ENCODE results near the gene NDUFV3. TPM values are rescaled to one million over a fixed set of nuclear protein-coding genes. Genes with fewer than 3 reads are reported as not detected.

NDUFV3 gene
- total RNA-seq, 1 donor from 2014 or later = 38.6 TPM

DNA sequence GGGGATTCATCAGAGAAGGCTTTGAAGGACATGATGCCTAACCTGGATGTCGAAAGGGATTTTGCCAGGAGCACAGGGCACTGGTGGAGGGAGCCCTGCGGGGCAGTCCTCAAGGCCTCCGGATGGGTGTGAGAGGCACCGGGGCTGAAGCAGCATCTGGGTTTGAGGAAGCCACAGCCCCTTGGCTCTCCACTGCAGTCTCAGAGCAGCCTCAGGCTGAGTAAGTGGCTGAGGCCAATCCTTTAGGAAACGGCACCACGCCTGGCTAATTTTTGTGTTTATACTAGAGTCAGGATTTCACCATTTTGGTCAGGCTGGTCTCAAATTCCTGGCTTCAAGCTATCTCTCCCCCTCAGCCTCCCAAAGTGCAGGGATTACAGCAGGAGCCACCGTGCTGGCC is 20.4 kb downstream of the NDUFV3 start:
- Mint-ChIP-seq H3K27ac (no peak overlapping the region), H3K9me3 (no peaks in the 10 kb centered on the region), H3K36me3 (peaks cover 15% of the 10 kb centered on the region), H3K27me3 (no peaks in the 10 kb centered on the region), H3K4me3 (no peak overlapping the region), H3K4me1 (ENCODE audit: unreplicated experiment) (no peaks in the 10 kb centered on the region)
- DNase-seq (ENCODE audit: extremely low spot score, unreplicated experiment) = no peak
- TF ChIP-seq, protein P1, sequence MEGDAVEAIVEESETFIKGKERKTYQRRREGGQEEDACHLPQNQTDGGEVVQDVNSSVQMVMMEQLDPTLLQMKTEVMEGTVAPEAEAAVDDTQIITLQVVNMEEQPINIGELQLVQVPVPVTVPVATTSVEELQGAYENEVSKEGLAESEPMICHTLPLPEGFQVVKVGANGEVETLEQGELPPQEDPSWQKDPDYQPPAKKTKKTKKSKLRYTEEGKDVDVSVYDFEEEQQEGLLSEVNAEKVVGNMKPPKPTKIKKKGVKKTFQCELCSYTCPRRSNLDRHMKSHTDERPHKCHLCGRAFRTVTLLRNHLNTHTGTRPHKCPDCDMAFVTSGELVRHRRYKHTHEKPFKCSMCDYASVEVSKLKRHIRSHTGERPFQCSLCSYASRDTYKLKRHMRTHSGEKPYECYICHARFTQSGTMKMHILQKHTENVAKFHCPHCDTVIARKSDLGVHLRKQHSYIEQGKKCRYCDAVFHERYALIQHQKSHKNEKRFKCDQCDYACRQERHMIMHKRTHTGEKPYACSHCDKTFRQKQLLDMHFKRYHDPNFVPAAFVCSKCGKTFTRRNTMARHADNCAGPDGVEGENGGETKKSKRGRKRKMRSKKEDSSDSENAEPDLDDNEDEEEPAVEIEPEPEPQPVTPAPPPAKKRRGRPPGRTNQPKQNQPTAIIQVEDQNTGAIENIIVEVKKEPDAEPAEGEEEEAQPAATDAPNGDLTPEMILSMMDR (conservative IDR thresholded peaks at IDR 0.05) = no peak

DNA sequence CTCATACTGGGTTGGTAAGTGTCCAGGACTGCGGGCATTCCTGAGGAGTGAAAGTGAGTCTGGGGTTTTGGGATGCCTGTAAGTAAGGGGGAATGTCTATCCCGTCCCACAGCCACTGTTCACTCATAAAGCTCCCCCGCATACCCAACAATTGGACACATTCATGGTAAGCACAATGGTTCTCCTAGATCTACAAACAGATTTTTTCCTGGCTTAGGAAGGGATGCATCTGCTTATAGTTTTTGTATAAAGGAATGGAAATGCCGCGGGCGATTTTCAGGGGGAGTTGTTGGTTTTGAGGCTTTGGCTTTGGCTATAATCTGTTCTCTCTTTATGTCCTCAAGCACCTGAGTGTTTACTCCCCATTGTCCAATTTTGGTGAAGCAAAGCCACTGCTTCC is 25.2 kb downstream of the NDUFV3 start:
- Mint-ChIP-seq H3K4me3 (no peak overlapping the region), H3K9me3 (no peaks in the 10 kb centered on the region), H3K27me3 (no peaks in the 10 kb centered on the region), H3K4me1 (ENCODE audit: unreplicated experiment) (no peaks in the 10 kb centered on the region), H3K27ac (no peak overlapping the region), H3K36me3 (peaks cover 7% of the 10 kb centered on the region)
- TF ChIP-seq, protein P1 (conservative IDR thresholded peaks at IDR 0.05) = no peak
- no peak for DNase-seq (ENCODE audit: extremely low spot score, unreplicated experiment)

DNA sequence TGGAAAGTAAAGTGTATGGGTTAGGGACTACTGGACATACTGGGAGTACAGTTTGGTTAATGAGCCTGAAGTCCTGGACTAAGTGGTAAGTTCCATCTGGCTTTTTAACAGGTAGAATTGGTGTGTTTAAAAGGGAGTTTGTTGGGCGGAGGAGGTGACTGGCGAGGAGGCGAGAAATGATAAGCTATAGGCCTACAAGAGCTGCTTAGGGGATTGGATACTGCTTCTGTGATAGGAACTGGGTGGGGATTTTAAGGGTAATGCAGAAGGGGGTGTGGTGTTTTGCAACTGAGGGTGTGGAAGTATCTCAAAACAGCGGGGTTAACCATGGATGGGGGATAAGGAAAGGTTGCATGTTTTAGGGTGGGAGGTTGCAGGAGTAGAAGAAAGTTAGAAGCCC is 28.8 kb downstream of the NDUFV3 start:
- no peak for DNase-seq (ENCODE audit: extremely low spot score, unreplicated experiment)
- H3K27me3 Mint-ChIP-seq = no peaks in the 10 kb centered on the region
- TF ChIP-seq, protein P1 (conservative IDR thresholded peaks at IDR 0.05) = no peak
- H3K27ac Mint-ChIP-seq = no peak overlapping the region
- H3K4me3 Mint-ChIP-seq = no peak overlapping the region
- peaks cover 4% of the 10 kb centered on the region for H3K36me3 Mint-ChIP-seq
- H3K4me1 Mint-ChIP-seq (ENCODE audit: unreplicated experiment) = peaks cover 13% of the 10 kb centered on the region
- no peaks in the 10 kb centered on the region for H3K9me3 Mint-ChIP-seq

DNA sequence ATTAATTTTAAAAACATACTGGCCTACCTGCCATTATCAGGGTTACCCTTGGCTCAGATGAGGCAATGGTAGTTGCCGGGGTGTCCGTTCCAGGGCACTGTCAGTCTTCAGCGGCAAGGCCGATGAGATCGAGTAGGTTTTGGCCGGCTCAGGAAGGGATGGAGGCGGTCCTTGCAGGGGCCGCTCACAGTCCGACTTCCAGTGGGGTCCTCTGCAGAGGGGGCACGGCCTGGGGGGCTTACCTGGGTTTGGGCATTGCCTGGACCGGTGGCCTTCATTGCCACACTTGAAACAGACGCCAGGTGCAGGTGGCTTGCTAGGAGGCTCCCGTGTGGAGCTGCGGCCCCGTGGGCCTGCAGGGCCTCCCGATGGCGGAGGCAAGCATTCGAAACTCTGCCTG is 29.8 kb downstream of the NDUFV3 start:
- peaks cover 4% of the 10 kb centered on the region for H3K36me3 Mint-ChIP-seq
- no peak overlapping the region for H3K4me3 Mint-ChIP-seq
- no peak for DNase-seq (ENCODE audit: extremely low spot score, unreplicated experiment)
- H3K27me3 Mint-ChIP-seq = no peaks in the 10 kb centered on the region
- H3K4me1 Mint-ChIP-seq (ENCODE audit: unreplicated experiment) = peaks cover 13% of the 10 kb centered on the region
- TF ChIP-seq, protein P1 (conservative IDR thresholded peaks at IDR 0.05) = no peak
- no peak overlapping the region for H3K27ac Mint-ChIP-seq
- H3K9me3 Mint-ChIP-seq = no peaks in the 10 kb centered on the region

DNA sequence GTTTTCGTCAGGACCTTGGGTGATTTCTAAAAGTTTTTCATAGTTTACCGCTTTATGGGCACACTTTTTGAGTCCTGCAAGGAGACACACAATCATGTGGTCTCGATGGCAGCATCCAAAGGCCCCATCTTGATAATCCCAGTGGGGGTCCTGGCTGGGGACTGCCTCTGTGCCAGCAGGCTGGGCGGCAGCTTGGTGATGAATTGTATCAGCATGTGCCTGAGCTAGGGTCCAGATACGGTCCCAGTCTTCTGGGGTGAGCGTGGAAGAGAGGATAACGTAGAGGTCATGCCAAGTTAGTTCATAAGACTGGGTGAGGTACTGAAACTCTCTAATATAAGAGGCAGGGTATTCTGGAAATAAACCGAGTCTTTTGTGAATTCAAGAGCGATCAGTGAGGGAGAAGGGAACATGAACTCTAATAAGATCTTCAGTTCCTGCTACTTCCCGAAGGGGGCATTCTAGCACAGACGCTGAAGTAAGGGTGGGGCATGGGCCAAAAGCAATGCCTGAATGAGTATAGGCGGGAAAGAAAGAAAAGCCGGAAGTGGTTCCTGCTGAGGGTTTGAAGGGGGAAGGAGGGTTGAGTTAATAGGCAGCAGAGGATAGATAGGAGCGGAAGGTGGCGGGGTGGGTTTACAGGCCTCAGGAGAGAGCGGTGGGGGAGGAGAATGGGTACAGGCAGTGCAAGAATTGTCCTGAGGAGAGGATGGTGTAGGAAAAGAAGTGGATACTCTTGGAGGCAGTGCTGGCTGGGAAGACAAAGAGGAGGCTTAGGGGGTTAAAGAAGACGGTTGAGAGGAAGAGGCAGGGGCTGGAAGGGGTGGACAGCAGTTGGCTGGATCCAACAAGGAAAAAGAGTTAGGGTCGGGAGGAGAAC is 30.7 kb downstream of the NDUFV3 start:
- DNase-seq (ENCODE audit: extremely low spot score, unreplicated experiment) = peak; percentile 76
- peak overlapping the region; percentile 32 for H3K4me3 Mint-ChIP-seq
- H3K27ac Mint-ChIP-seq = peak overlapping the region; percentile 86
- H3K4me1 Mint-ChIP-seq (ENCODE audit: unreplicated experiment) = peaks cover 13% of the 10 kb centered on the region
- no peaks in the 10 kb centered on the region for H3K36me3 Mint-ChIP-seq
- no peaks in the 10 kb centered on the region for H3K9me3 Mint-ChIP-seq
- TF ChIP-seq, protein P1 (conservative IDR thresholded peaks at IDR 0.05) = peak; percentile 80
- H3K27me3 Mint-ChIP-seq = no peaks in the 10 kb centered on the region

Measured in type B pancreatic cell (in vitro differentiated cells).